ENCODE measurements around the gene TTLL3. TPM values are rescaled to one million over a fixed set of nuclear protein-coding genes. Genes with fewer than 3 reads are reported as not detected.
"Not testable (repeated sequence)": the region's sequence is repeated elsewhere in the genome, so short reads cannot be mapped to it uniquely, and the experiment has no call there.

TTLL3 gene
- total and polyA plus RNA-seq, 2 of the 8 experiments (the other 6 are each of a cell fraction or from before 2014, with no cell fraction given), result 5.9 to 8.9 TPM

DNA sequence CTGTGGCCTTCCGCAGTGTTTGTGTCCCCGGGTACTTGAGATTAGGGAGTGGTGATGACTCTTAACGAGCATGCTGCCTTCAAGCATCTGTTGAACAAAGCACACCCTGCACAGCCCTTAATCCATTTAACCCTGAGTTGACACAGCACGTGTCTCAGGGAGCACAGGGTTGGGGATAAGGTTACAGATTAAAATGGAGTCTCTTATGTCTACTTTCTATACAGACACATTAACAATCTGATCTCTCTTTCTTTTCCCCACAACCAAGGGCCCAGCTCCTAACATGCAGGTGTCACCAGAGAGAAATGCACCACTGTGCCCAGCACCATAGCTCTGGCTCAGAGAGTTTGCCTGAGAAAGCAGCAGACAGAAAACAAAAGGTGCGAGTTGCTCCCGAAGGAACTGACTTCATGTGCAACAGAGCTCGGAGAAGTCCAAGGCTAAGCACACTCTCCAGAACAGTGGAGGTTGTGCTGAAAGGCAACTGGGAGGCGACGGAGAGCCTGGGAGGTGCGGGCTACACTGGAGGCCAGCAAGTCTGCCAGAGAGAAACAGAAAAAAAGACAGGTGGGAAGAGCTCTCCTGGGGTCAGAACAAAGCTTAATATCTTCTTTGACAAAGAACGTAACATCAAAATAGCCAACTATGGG is 44.4 kb downstream of the TTLL3 start:
- ChIA-PET POLR2A (ENCODE audit: partially characterized antibody) (interaction anchor here (0.6 to 0.9 kb wide), 2 partner anchors 37 to 417 kb away, joined by 3 to 5 read pairs; no protein-coding TSS in a partner anchor), CTCF (ENCODE audit: partially characterized antibody) (interaction anchor here (0.7 to 1.7 kb wide), 10 partner anchors 20 to 320 kb away, joined by 3 to 4 read pairs (median 4); no protein-coding TSS in a partner anchor)
- not testable (repeated sequence) for H3K9me3 ChIP-seq (ENCODE audit: insufficient read depth in 2 of 2, low read depth in 1 of 2, low read length in 1 of 2); H3K27ac ChIP-seq (ENCODE audit: low read depth, low read length); H2BK15ac ChIP-seq (ENCODE audit: low read length); H3K23me2 ChIP-seq (ENCODE audit: low read depth, low read length); H3K4me3 ChIP-seq (ENCODE audit: extremely low read depth in 1 of 4, insufficient read depth in 2 of 4, low read depth in 3 of 4, low read length in 4 of 4); H3K79me2 ChIP-seq (ENCODE audit: control insufficient read depth in 1 of 2, insufficient read depth in 2 of 2, low read length in 2 of 2); H2BK120ac ChIP-seq (replicated peaks; ENCODE audit: low read depth, low read length); H2AK5ac ChIP-seq (ENCODE audit: low read depth, low read length); H3K36me3 ChIP-seq (ENCODE audit: control insufficient read depth in 2 of 4, insufficient read depth in 4 of 4, low read length in 3 of 4); H4K20me1 ChIP-seq (replicated peaks in 1 of 2; ENCODE audit: control insufficient read depth in 1 of 2, insufficient read depth in 2 of 2, low read length in 2 of 2); H3K23ac ChIP-seq (ENCODE audit: insufficient read length); H3K18ac ChIP-seq (ENCODE audit: extremely low read depth, low read length); H3K27me3 ChIP-seq (replicated peaks in 1 of 4; ENCODE audit: control insufficient read depth in 3 of 4, extremely low read depth in 1 of 4, insufficient read depth in 3 of 4, low read length in 3 of 4); H2AFZ ChIP-seq (ENCODE audit: low read length); H2BK5ac ChIP-seq (ENCODE audit: low read depth, low read length); H3K4me2 ChIP-seq (ENCODE audit: insufficient read depth in 1 of 2, low read depth in 2 of 2, low read length in 2 of 2); H3K79me1 ChIP-seq (ENCODE audit: low read depth, low read length); FAIRE-seq; H3K9ac ChIP-seq (replicated peaks in 1 of 4; ENCODE audit: extremely low read depth in 1 of 4, low read depth in 3 of 4, low read length in 3 of 4); H4K5ac ChIP-seq (ENCODE audit: insufficient read length, low read depth, low read length); H3K4ac ChIP-seq (replicated peaks; ENCODE audit: insufficient read length, low read depth, low read length); H4K91ac ChIP-seq (replicated peaks; ENCODE audit: insufficient read length, low read length); H3K56ac ChIP-seq (replicated peaks; ENCODE audit: insufficient read length, low read depth, low read length); H3K14ac ChIP-seq (ENCODE audit: insufficient read length); H3K4me1 ChIP-seq (replicated peaks in 1 of 4; ENCODE audit: control insufficient read depth in 3 of 4, insufficient read depth in 4 of 4, low read length in 3 of 4); DNase-seq (ENCODE audit: low read depth in 1 of 2, low spot score in 2 of 2); H2BK12ac ChIP-seq (ENCODE audit: low read depth, low read length); H2BK20ac ChIP-seq (ENCODE audit: low read length)
- peak overlapping the region; percentile 51; the same call in 1 of the 2 replicates for H4K8ac ChIP-seq (ENCODE audit: extremely low read depth, insufficient read depth, low read length)
- WGBS, 2 experiments (ENCODE audit: extremely low coverage in 1 of 2, insufficient coverage in 1 of 2, insufficient read length in 1 of 2, insufficient replicate concordance in 2 of 2, low coverage in 1 of 2, low lambda C conversion rate in 2 of 2, missing lambda C conversion rate in 1 of 2), result 88% methylated on average over 11 of the region's 11 CpGs; no CpG with 5 or more reads in 1 of the 2 experiments

All from H1 (cell line).